HFFc6 (cell line): Measurements from ENCODE around the gene SLITRK3. TPM values are rescaled to one million over a fixed set of nuclear protein-coding genes. Genes with fewer than 3 reads are reported as not detected.

Experiments used
- DNase-seq: peaks from one replicate; pipeline ENCODE4 v3.0.0-alpha.2; 2018
- H3K27ac Mint-ChIP-seq: 2 replicates; pipeline ENCODE4 v1.8.0; 2020; ENCODE audit warnings: mild to moderate bottlenecking, mixed read lengths
- H3K27me3 Mint-ChIP-seq: 2 replicates; pipeline ENCODE4 v1.8.0; 2021; ENCODE audit warnings: mild to moderate bottlenecking, moderate library complexity, mixed read lengths; ENCODE audit not compliant: insufficient read depth
- H3K36me3 Mint-ChIP-seq: 2 replicates; pipeline ENCODE4 v1.8.0; 2021; ENCODE audit warnings: low read depth, mixed read lengths
- H3K4me1 Mint-ChIP-seq: 2 replicates; pipeline ENCODE4 v1.8.0; 2020; ENCODE audit warnings: low read depth, mixed read lengths
- H3K4me3 Mint-ChIP-seq: 2 replicates; pipeline ENCODE4 v1.8.0; 2020; ENCODE audit warnings: mild to moderate bottlenecking, moderate library complexity, mixed read lengths
- H3K9me3 Mint-ChIP-seq: 2 replicates; pipeline ENCODE4 v1.8.0; 2020; ENCODE audit warnings: mild to moderate bottlenecking, mixed read lengths
- CTCF ChIP-seq: fragments of 200-600 bp; sonication (generic); IDR thresholded peaks from 2 replicates; pipeline ENCODE4 v1.5.0; 2021; ENCODE audit warnings: antibody characterized with exemption, mild to moderate bottlenecking
- total RNA-seq, 6 experiments: library from RNA; stranded (reverse); fragmentation: NEBNext Ultra II Directional; extraction: Animal tissue kit (Norgen Biotek cat#: 25700); gene quantifications; 2 replicates in 1 of 6; 3 replicates in 5 of 6; pipeline ENCODE4 v1.2.3, GENCODE V29; 2021

Gene SLITRK3
- total RNA-seq, 6 experiments from 2014 or later: not detected

- Mint-ChIP-seq H3K9me3 (no peaks in the 10 kb centered on the region), H3K27ac (no peak overlapping the region), H3K36me3 (no peaks in the 10 kb centered on the region), H3K4me1 (no peaks in the 10 kb centered on the region), H3K27me3 (no peaks in the 10 kb centered on the region; the same call in 1 of the 2 replicates), H3K4me3 (no peak overlapping the region)
- DNase-seq: no peak
- no peak for TF ChIP-seq CTCF
Observed at GRCh38 chr3:165212580-165212979, 16.4 kb upstream of the SLITRK3 start.

- no peak for DNase-seq
- no peaks in the 10 kb centered on the region for H3K36me3 Mint-ChIP-seq
- no peak overlapping the region for H3K4me3 Mint-ChIP-seq
- H3K27ac Mint-ChIP-seq: no peak overlapping the region
- no peaks in the 10 kb centered on the region; the same call in 1 of the 2 replicates for H3K27me3 Mint-ChIP-seq
- H3K9me3 Mint-ChIP-seq: no peaks in the 10 kb centered on the region
- TF ChIP-seq CTCF: no peak
- H3K4me1 Mint-ChIP-seq: peaks cover 4% of the 10 kb centered on the region; the same call in 1 of the 2 replicates
Observed at GRCh38 chr3:165211721-165212120, 15.5 kb upstream of the SLITRK3 start.

DNA sequence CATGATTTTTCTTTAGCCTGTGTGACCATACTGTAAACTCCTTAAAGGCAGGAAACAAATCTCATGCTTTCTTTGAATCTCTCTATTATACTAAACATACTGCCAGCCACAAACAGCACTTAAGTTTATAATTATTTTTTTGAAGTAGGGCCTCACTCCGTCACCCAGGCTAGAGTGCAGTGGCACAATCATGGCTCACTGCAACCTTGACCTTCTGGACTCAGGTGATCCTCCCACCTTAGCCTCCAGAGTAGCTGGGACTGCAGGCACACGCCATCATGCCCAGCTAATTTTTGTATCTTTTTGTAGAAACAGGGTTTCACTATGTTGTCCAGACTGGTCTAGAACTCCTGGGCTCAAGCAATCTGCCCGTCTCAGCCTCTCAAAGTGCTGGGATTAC, 14.5 kb upstream of the SLITRK3 start:
- Mint-ChIP-seq H3K27me3 (no peaks in the 10 kb centered on the region; the same call in 1 of the 2 replicates), H3K36me3 (no peaks in the 10 kb centered on the region), H3K27ac (no peak overlapping the region), H3K9me3 (no peaks in the 10 kb centered on the region), H3K4me3 (no peak overlapping the region), H3K4me1 (peaks cover 7% of the 10 kb centered on the region; the same call in 1 of the 2 replicates)
- no peak for TF ChIP-seq CTCF
- DNase-seq: no peak

DNA sequence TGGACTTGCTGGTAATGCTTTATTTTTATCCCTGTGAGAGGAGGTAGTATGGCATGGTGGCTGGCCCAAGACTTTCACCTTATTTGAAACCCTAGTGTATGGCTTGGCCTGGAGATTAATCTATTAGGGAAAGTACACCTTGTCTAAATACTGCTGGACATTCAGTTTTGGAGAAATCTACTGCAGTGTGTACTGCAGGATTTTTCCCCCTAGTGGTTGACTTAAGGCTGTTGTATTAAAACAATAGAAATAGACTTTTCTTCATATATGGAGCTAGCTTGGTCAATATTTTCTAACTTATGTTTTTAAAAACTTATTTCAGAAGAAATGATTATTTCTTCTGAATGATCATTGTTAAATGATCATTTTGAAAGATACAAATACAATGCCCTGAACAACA, 13.9 kb upstream of the SLITRK3 start:
- Mint-ChIP-seq H3K27me3 (no peaks in the 10 kb centered on the region; the same call in 1 of the 2 replicates), H3K9me3 (no peaks in the 10 kb centered on the region), H3K27ac (no peak overlapping the region), H3K4me1 (peaks cover 7% of the 10 kb centered on the region; the same call in 1 of the 2 replicates), H3K4me3 (no peak overlapping the region), H3K36me3 (no peaks in the 10 kb centered on the region)
- DNase-seq: peak; percentile 2
- TF ChIP-seq CTCF: peak; percentile 66

DNA sequence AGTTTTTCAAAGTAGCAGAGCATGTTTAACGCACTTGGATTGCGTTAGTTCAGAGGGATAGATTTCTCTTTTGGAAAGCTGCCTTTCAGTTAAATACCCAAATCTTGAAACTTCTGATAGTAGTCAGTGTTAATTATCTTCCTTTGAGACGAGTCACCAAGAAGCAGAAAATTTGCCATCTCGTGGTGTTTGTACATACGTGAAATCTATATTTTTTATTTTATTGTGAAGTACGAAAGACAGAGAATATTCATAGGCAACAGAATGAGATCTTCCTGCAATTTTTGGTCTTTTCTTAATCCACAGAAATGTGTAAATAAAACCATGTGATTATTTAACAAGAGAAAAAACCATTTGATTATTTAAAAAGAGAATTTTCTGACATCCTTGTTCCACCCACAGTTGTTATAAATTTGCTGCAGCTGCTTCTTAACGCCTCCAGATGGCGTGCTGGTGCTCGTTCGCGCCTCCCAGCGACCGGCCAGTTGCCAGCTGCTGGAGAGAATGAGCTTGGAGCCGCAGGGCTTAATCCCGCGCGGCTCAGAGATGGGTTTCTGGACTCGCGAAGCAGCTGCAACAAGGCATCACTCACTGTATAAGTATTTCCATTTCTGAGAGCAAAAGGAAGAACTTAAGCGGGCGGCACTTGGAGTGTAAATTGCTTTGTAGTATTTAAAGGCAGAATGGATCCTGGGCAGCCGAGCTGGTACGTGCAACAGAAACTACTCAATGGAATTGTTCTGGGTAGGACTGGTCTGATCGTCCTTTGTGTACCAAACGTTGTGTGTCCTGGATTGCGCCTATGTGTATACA, 10.5 kb upstream of the SLITRK3 start:
- peaks cover 7% of the 10 kb centered on the region; the same call in 1 of the 2 replicates for H3K4me1 Mint-ChIP-seq
- H3K9me3 Mint-ChIP-seq: no peaks in the 10 kb centered on the region
- peak overlapping the region; percentile 84 for H3K4me3 Mint-ChIP-seq
- peak; percentile 83 for TF ChIP-seq CTCF
- H3K36me3 Mint-ChIP-seq: no peaks in the 10 kb centered on the region
- no peak overlapping the region for H3K27ac Mint-ChIP-seq
- no peaks in the 10 kb centered on the region; the same call in 1 of the 2 replicates for H3K27me3 Mint-ChIP-seq
- DNase-seq: peak; percentile 69
